Breast epithelium (tissue), 3 donors: ENCODE data around the gene BFSP2.

Experiments
- CTCF ChIP-seq, 3 donors: fragments of 450-650 bp; IDR thresholded peaks; one replicate each; pipeline ENCODE4 v1.5.1; 2016 to 2017; ENCODE audit warnings: antibody characterized with exemption in 3 of 3, mild to moderate bottlenecking in 3 of 3, moderate library complexity in 3 of 3
- POLR2A ChIP-seq: fragments of 450-650 bp; IDR thresholded peaks from one replicate; pipeline ENCODE4 v1.6.1; 2016; ENCODE audit warnings: antibody characterized with exemption, mild to moderate bottlenecking, moderate library complexity
- POLR2AphosphoS5 ChIP-seq, 3 donors: sonication (generic); formaldehyde crosslinking; IDR thresholded peaks; one replicate each; pipeline ENCODE4 v1.6.1; 2017; ENCODE audit warnings: antibody characterized with exemption in 3 of 3

- no peak for TF ChIP-seq POLR2AphosphoS5 (IDR thresholded peaks at IDR 0.05)
- no peak for TF ChIP-seq CTCF (IDR thresholded peaks at IDR 0.05)
- no peak for TF ChIP-seq POLR2A
Measured at GRCh38 chr3:133375403-133375745, 24.5 kb upstream of the BFSP2 start.
